Measurements from ENCODE around the gene CDC16. TPM values are rescaled to one million over a fixed set of nuclear protein-coding genes. Genes with fewer than 3 reads are reported as not detected.

CDC16 gene
- total RNA-seq, 1 donor from 2014 or later, result 73.7 TPM

- Mint-ChIP-seq H3K27me3 (ENCODE audit: unreplicated experiment) (no peaks in the 10 kb centered on the region), H3K4me1 (ENCODE audit: unreplicated experiment) (no peaks in the 10 kb centered on the region), H3K27ac (ENCODE audit: unreplicated experiment) (no peak overlapping the region), H3K36me3 (ENCODE audit: unreplicated experiment) (peaks cover 32% of the 10 kb centered on the region), H3K4me3 (ENCODE audit: unreplicated experiment) (no peak overlapping the region), H3K9me3 (ENCODE audit: unreplicated experiment) (no peaks in the 10 kb centered on the region)
- DNase-seq (ENCODE audit: extremely low spot score, unreplicated experiment), result no peak
- TF ChIP-seq CTCF (IDR thresholded peaks at IDR 0.05), result no peak
Observed at GRCh38 chr13:114303700-114304327, 69.1 kb downstream of the CDC16 start.

GRCh38 chr13:114304346-114305034 lies 69.8 kb downstream of the CDC16 start:
- Mint-ChIP-seq H3K27me3 (ENCODE audit: unreplicated experiment) (no peaks in the 10 kb centered on the region), H3K36me3 (ENCODE audit: unreplicated experiment) (peaks cover 28% of the 10 kb centered on the region), H3K9me3 (ENCODE audit: unreplicated experiment) (no peaks in the 10 kb centered on the region), H3K27ac (ENCODE audit: unreplicated experiment) (no peak overlapping the region), H3K4me3 (ENCODE audit: unreplicated experiment) (no peak overlapping the region), H3K4me1 (ENCODE audit: unreplicated experiment) (no peaks in the 10 kb centered on the region)
- TF ChIP-seq CTCF (IDR thresholded peaks at IDR 0.05), result no peak
- DNase-seq (ENCODE audit: extremely low spot score, unreplicated experiment), result no peak

DNA sequence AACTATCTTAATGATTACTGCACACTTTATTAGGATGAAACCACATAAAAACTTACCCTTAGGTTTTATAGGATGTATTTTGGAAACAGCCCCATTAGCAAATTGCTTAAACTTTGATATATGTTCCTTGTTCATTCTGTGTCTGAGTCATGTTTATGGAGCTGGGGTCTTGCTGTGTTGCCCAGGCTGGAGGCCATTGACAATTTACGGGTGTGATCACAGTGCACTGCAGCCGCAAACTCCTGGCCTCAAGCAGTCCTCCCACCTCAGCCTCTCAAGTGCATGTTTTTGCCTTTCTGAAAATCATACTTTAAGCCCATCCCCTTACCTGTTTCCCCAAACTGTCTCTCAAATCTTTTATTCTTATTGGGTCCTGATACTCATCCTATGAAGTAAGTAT lies 74.4 kb downstream of the CDC16 start:
- H3K4me3 Mint-ChIP-seq (ENCODE audit: unreplicated experiment), result no peak overlapping the region
- no peaks in the 10 kb centered on the region for H3K27me3 Mint-ChIP-seq (ENCODE audit: unreplicated experiment)
- H3K36me3 Mint-ChIP-seq (ENCODE audit: unreplicated experiment), result peaks cover 16% of the 10 kb centered on the region
- no peak overlapping the region for H3K27ac Mint-ChIP-seq (ENCODE audit: unreplicated experiment)
- no peak for TF ChIP-seq CTCF (IDR thresholded peaks at IDR 0.05)
- H3K9me3 Mint-ChIP-seq (ENCODE audit: unreplicated experiment), result no peaks in the 10 kb centered on the region
- no peak for DNase-seq (ENCODE audit: extremely low spot score, unreplicated experiment)
- peaks cover 19% of the 10 kb centered on the region for H3K4me1 Mint-ChIP-seq (ENCODE audit: unreplicated experiment)

- Mint-ChIP-seq H3K36me3 (ENCODE audit: unreplicated experiment) (peaks cover 13% of the 10 kb centered on the region), H3K27ac (ENCODE audit: unreplicated experiment) (no peak overlapping the region), H3K9me3 (ENCODE audit: unreplicated experiment) (no peaks in the 10 kb centered on the region), H3K4me1 (ENCODE audit: unreplicated experiment) (peaks cover 21% of the 10 kb centered on the region), H3K27me3 (ENCODE audit: unreplicated experiment) (no peaks in the 10 kb centered on the region), H3K4me3 (ENCODE audit: unreplicated experiment) (no peak overlapping the region)
- no peak for DNase-seq (ENCODE audit: extremely low spot score, unreplicated experiment)
- no peak for TF ChIP-seq CTCF (IDR thresholded peaks at IDR 0.05)
Observed at GRCh38 chr13:114309806-114310410, 75.2 kb downstream of the CDC16 start.

GRCh38 chr13:114310956-114311355 lies 76.3 kb downstream of the CDC16 start:
- H3K27ac Mint-ChIP-seq (ENCODE audit: unreplicated experiment), result no peak overlapping the region
- no peaks in the 10 kb centered on the region for H3K9me3 Mint-ChIP-seq (ENCODE audit: unreplicated experiment)
- no peaks in the 10 kb centered on the region for H3K27me3 Mint-ChIP-seq (ENCODE audit: unreplicated experiment)
- H3K4me3 Mint-ChIP-seq (ENCODE audit: unreplicated experiment), result no peak overlapping the region
- H3K4me1 Mint-ChIP-seq (ENCODE audit: unreplicated experiment), result peaks cover 28% of the 10 kb centered on the region
- TF ChIP-seq CTCF (IDR thresholded peaks at IDR 0.05), result no peak
- H3K36me3 Mint-ChIP-seq (ENCODE audit: unreplicated experiment), result peaks cover 10% of the 10 kb centered on the region
- no peak for DNase-seq (ENCODE audit: extremely low spot score, unreplicated experiment)

All from osteocyte (in vitro differentiated cells).